Tibial nerve (tissue), 4 donors: ENCODE measurements around the gene ARMC7. TPM values are rescaled to one million over a fixed set of nuclear protein-coding genes. Genes with fewer than 3 reads are reported as not detected.

Experiments used
- DNase-seq, 2 donors: peaks; one replicate each; pipeline ENCODE4 v3.0.0-alpha.2; 2019; ENCODE audit warnings: low spot score in 2 of 2
- H3K27ac ChIP-seq, 4 donors: fragments of 200-600 bp; sonication (generic) in 3 of 4; one replicate each; pipeline ENCODE4 v1.5.1; 2017 to 2019; ENCODE audit warnings: mild to moderate bottlenecking in 1 of 4
- H3K27me3 ChIP-seq, 2 donors: fragments of 200-600 bp; sonication (generic) in 1 of 2; one replicate each; pipeline versions ENCODE4 v1.5.1 to v1.6.0; 2017 to 2019
- H3K36me3 ChIP-seq, 3 donors: fragments of 200-600 bp; sonication (generic); one replicate each; pipeline ENCODE4 v1.5.1; 2018 to 2019
- H3K4me1 ChIP-seq, 4 donors: fragments of 200-600 bp; sonication (generic) in 3 of 4; one replicate each; pipeline ENCODE4 v1.5.1; 2017 to 2019
- H3K4me3 ChIP-seq, 4 donors: fragments of 200-600 bp; sonication (generic) in 3 of 4; one replicate each; pipeline ENCODE4 v1.5.1; 2017 to 2019; ENCODE audit warnings: mild to moderate bottlenecking in 1 of 4, moderate library complexity in 1 of 4
- H3K9me3 ChIP-seq, 4 donors: fragments of 200-600 bp; sonication (generic) in 3 of 4; one replicate each; pipeline ENCODE4 v1.5.1; 2017 to 2019
- EP300 ChIP-seq, 2 donors: sonication (generic); formaldehyde crosslinking; IDR thresholded peaks; one replicate each; pipeline ENCODE4 v1.6.1; 2017; ENCODE audit warnings: antibody characterized with exemption in 2 of 2, mild to moderate bottlenecking in 1 of 2
- POLR2A ChIP-seq, 2 donors: fragments of 450-650 bp; IDR thresholded peaks; one replicate each; pipeline ENCODE4 v1.6.1; 2017; ENCODE audit warnings: antibody characterized with exemption in 2 of 2, mild to moderate bottlenecking in 2 of 2, moderate library complexity in 2 of 2
- WGBS, 2 donors: methylation state at CpG; one replicate each; pipeline ENCODE4 v1.1.5; 2018; 5-methylcytosine and 5-hydroxymethylcytosine counted together
- small RNA-seq: library from RNA; depleted of rRNA; stranded (forward); fragments of <200 nt; gene quantifications from one replicate; pipeline ENCODE3, GENCODE V24; 2016
- total RNA-seq, 4 donors: library from RNA; depleted of rRNA; stranded (reverse); fragments of >200 nt; gene quantifications; one replicate each; pipeline ENCODE4 v1.1.0, GENCODE V29; 2016
- TF ChIP-seq, protein P1 (sequence below), 5 experiments: fragments of 200-600 bp in 3 of 5; fragments of 450-650 bp in 2 of 5; sonication (generic) in 3 of 5; IDR thresholded peaks; one replicate each; pipeline ENCODE4 v1.5.1; 2016 to 2019; ENCODE audit warnings: antibody characterized with exemption in 5 of 5, mild to moderate bottlenecking in 3 of 5, moderate library complexity in 2 of 5

Gene ARMC7
- total RNA-seq, 4 donors from 2014 or later: 4.2 to 12.0 (median 8.3) TPM

DNA sequence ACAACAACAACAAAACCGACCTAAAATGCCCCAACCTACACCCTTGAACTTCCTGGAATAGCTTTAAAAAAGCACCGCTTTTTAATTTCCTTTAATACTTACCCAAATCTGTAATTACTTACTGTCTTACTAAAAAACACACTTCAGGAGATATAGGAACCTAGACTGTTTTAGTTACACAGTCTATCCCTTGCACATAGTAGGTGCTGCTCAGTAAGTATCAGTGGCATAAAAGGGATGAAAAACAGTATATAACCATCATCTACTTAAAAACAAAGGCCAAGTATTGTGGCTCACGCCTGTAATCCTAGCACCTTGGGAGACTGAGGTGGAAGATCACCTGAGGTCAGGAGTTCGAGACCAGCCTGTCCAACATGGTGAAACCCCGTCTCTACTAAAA is 66.9 kb downstream of the ARMC7 start:
- Histone ChIP-seq H3K27ac (no peak overlapping the region), H3K9me3 (no peaks in the 10 kb centered on the region), H3K4me1 (peaks cover 0 to 41% (median 15%) of the 10 kb centered on the region in 4 donors), H3K36me3 (peaks cover 5 to 71% (median 6%) of the 10 kb centered on the region in 3 donors), H3K4me3 (no peak overlapping the region), H3K27me3 (no peaks in the 10 kb centered on the region)
- no peak for DNase-seq
- TF ChIP-seq POLR2A (IDR thresholded peaks at IDR 0.05): no peak
- no peak for TF ChIP-seq EP300 (IDR thresholded peaks at IDR 0.05)
- TF ChIP-seq, protein P1, sequence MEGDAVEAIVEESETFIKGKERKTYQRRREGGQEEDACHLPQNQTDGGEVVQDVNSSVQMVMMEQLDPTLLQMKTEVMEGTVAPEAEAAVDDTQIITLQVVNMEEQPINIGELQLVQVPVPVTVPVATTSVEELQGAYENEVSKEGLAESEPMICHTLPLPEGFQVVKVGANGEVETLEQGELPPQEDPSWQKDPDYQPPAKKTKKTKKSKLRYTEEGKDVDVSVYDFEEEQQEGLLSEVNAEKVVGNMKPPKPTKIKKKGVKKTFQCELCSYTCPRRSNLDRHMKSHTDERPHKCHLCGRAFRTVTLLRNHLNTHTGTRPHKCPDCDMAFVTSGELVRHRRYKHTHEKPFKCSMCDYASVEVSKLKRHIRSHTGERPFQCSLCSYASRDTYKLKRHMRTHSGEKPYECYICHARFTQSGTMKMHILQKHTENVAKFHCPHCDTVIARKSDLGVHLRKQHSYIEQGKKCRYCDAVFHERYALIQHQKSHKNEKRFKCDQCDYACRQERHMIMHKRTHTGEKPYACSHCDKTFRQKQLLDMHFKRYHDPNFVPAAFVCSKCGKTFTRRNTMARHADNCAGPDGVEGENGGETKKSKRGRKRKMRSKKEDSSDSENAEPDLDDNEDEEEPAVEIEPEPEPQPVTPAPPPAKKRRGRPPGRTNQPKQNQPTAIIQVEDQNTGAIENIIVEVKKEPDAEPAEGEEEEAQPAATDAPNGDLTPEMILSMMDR (IDR thresholded peaks at IDR 0.05): no peak
- 84 to 87% methylated on average over 5 of the region's 5 CpGs for WGBS, 2 donors

DNA sequence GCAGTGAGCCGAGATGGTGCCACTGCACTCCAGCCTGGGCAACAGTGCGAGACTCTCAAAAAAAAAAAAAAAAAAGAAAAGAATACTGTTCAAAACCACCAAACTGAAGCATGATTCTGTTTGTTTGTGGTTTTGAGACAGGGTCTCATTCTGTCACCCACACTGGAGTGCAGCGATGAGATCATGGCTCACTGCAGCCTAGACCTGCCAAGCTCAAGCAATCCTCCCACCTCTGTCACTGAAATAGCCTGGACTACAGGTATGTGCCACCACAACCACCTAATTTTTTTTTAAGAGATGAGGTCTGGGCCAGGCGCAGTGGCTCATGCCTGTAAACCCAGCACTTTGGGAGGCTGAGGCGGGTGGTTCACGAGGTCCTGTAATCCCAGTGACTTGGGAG is 68.7 kb downstream of the ARMC7 start:
- Histone ChIP-seq H3K4me1 (peaks cover 0 to 39% (median 17%) of the 10 kb centered on the region in 4 donors), H3K36me3 (peaks cover 5 to 59% (median 6%) of the 10 kb centered on the region in 3 donors), H3K27me3 (no peaks in the 10 kb centered on the region), H3K4me3 (no peak overlapping the region), H3K27ac (no peak overlapping the region), H3K9me3 (no peaks in the 10 kb centered on the region)
- 90% methylated on average over 6 of the region's 6 CpGs for WGBS, 2 donors
- DNase-seq: no peak
- TF ChIP-seq POLR2A (IDR thresholded peaks at IDR 0.05) (no peak), EP300 (IDR thresholded peaks at IDR 0.05) (no peak)
- TF ChIP-seq, protein P1 (IDR thresholded peaks at IDR 0.05): no peak

Small RNAs within 50 kb of the gene (small RNA-seq; reads per million reads assigned to genes)
- not detected for gene AC111186.1
- gene RF00019: not detected

Other genes with a start within 250 kb of the ARMC7 start
- gene FDXR, start 237.0 kb upstream of the ARMC7 start, total RNA-seq: 10 to 100 TPM in 1 of 4 donors, 1 to 10 TPM in 3; 3.9 to 12.1 (median 8.8) TPM
- gene FADS6, start 216.3 kb upstream of the ARMC7 start, total RNA-seq: not detected
- gene USH1G, start 186.7 kb upstream of the ARMC7 start, total RNA-seq: under 1 TPM in 1 of 4 donors, not detected in 3; 0.87 TPM
- not detected for gene OTOP2, start 185.7 kb upstream of the ARMC7 start, total RNA-seq
- gene OTOP3, start 174.1 kb upstream of the ARMC7 start, total RNA-seq: not detected
- 10 to 100 TPM in 1 of 4 donors, 1 to 10 TPM in 3; 5.7 to 11.6 (median 8.9) TPM for gene HID1, start 137.2 kb upstream of the ARMC7 start, total RNA-seq
- gene CDR2L, start 122.3 kb upstream of the ARMC7 start, total RNA-seq: 10 to 100 TPM; 10.7 to 19.2 (median 13.9) TPM
- gene MRPL58, start 97.3 kb upstream of the ARMC7 start, total RNA-seq: 10 to 100 TPM; 32.1 to 51.9 (median 46.0) TPM
- 100 to 1,000 TPM; 171 to 241 (median 220) TPM for gene ATP5PD, start 63.0 kb upstream of the ARMC7 start, total RNA-seq
- gene KCTD2, start 62.7 kb upstream of the ARMC7 start, total RNA-seq: 10 to 100 TPM; 24.9 to 33.5 (median 32.6) TPM
- 10 to 100 TPM in 1 of 4 donors, 1 to 10 TPM in 3; 4.6 to 27.9 (median 7.7) TPM for gene SLC16A5, start 22.0 kb upstream of the ARMC7 start, total RNA-seq
- 100 to 1,000 TPM; 137 to 194 (median 166) TPM for gene NT5C, start 21.8 kb downstream of the ARMC7 start, total RNA-seq
- 10 to 100 TPM; 13.5 to 53.4 (median 32.4) TPM for gene JPT1, start 44.5 kb downstream of the ARMC7 start, total RNA-seq
- 10 to 100 TPM; 38.1 to 62.9 (median 59.8) TPM for gene SUMO2, start 73.0 kb downstream of the ARMC7 start, total RNA-seq
- 10 to 100 TPM; 38.1 to 68.6 (median 53.2) TPM for gene NUP85, start 95.7 kb downstream of the ARMC7 start, total RNA-seq
- 10 to 100 TPM; 45.5 to 66.0 (median 56.6) TPM for gene GGA3, start 151.6 kb downstream of the ARMC7 start, total RNA-seq
- 10 to 100 TPM; 31.2 to 36.6 (median 33.6) TPM for gene MRPS7, start 151.9 kb downstream of the ARMC7 start, total RNA-seq
- gene MIF4GD, start 161.3 kb downstream of the ARMC7 start, total RNA-seq: 10 to 100 TPM; 18.4 to 53.1 (median 41.0) TPM
- gene SLC25A19, start 179.5 kb downstream of the ARMC7 start, total RNA-seq: 10 to 100 TPM; 16.7 to 23.1 (median 20.1) TPM